Bronchial epithelial cell (primary cell): ENCODE results near the gene EPX. TPM values are rescaled to one million over a fixed set of nuclear protein-coding genes. Genes with fewer than 3 reads are reported as not detected.

Experiments
- DNase-seq: peaks from one replicate; pipeline ENCODE4 v3.0.0-alpha.2; 2010; ENCODE audit warnings: low read depth
- FAIRE-seq: peaks from 2 replicates; lab custom pipeline; 2011; peaks lifted over from hg19 to GRCh38; lab: Jason Lieb, UNC
- H3K27me3 ChIP-seq: 2 replicates; pipeline ENCODE4 v1.5.1; 2011; ENCODE audit warnings: low read length; ENCODE audit not compliant: control insufficient read depth, insufficient read depth
- H3K36me3 ChIP-seq: 2 replicates; pipeline ENCODE4 v1.5.1; 2011; ENCODE audit warnings: low read length; ENCODE audit not compliant: control insufficient read depth, insufficient read depth
- H3K4me3 ChIP-seq: 2 replicates; pipeline ENCODE4 v1.5.1; 2011; ENCODE audit warnings: mild to moderate bottlenecking, low read depth, low read length, control low read depth
- total RNA-seq: library from RNA; depleted of rRNA; stranded (reverse); fragments of >200 nt; gene quantifications from 2 replicates; pipeline ENCODE4 v1.2.1, GENCODE V29; 2014
- TF ChIP-seq, protein P1 (sequence below): IDR thresholded peaks from 2 replicates; pipeline ENCODE4 v1.5.1; 2011; ENCODE audit warnings: mild to moderate bottlenecking, moderate library complexity, low read length, control low read depth, inconsistent platforms; ENCODE audit not compliant: insufficient read depth, severe bottlenecking

Gene EPX
- total RNA-seq, 1 donor from 2014 or later: not detected

DNA sequence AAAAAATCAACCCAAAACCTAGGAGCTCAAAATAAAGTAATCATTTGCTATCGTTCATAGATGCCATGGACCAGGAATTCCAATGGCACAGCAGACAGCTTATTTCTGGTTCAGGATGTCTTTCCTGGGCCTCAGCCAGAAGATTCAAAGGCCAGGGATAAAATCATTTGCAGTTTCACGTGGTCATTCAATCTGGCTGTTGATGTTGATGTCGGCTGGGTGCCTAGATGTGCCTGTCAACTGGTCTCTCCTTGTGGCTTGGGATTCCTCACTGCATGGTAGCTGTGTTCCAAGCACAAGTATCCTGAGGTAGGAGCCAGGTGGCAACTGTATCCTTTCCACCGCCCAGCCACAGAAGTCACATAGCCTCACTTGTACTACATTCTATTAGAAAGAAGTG, 10.7 kb upstream of the EPX start:
- FAIRE-seq (no peak), DNase-seq (no peak)
- H3K27me3 ChIP-seq: peaks cover 4% of the 10 kb centered on the region

GRCh38 chr17:58183514-58183913, 9.0 kb upstream of the EPX start:
- TF ChIP-seq, protein P1, sequence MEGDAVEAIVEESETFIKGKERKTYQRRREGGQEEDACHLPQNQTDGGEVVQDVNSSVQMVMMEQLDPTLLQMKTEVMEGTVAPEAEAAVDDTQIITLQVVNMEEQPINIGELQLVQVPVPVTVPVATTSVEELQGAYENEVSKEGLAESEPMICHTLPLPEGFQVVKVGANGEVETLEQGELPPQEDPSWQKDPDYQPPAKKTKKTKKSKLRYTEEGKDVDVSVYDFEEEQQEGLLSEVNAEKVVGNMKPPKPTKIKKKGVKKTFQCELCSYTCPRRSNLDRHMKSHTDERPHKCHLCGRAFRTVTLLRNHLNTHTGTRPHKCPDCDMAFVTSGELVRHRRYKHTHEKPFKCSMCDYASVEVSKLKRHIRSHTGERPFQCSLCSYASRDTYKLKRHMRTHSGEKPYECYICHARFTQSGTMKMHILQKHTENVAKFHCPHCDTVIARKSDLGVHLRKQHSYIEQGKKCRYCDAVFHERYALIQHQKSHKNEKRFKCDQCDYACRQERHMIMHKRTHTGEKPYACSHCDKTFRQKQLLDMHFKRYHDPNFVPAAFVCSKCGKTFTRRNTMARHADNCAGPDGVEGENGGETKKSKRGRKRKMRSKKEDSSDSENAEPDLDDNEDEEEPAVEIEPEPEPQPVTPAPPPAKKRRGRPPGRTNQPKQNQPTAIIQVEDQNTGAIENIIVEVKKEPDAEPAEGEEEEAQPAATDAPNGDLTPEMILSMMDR: no peak
- Histone ChIP-seq H3K4me3 (no peak overlapping the region), H3K36me3 (no peaks in the 10 kb centered on the region), H3K27me3 (peaks cover 4% of the 10 kb centered on the region)
- FAIRE-seq: no peak
- DNase-seq: no peak

More for the DNA sequence above, 10.7 kb upstream of the EPX start:
- no peak overlapping the region for H3K4me3 ChIP-seq
- TF ChIP-seq, protein P1: no peak
- no peaks in the 10 kb centered on the region for H3K36me3 ChIP-seq

- FAIRE-seq (peak; percentile 52), DNase-seq (peak; percentile 88)
- Histone ChIP-seq H3K27me3 (peaks cover 4% of the 10 kb centered on the region), H3K4me3 (no peak overlapping the region), H3K36me3 (no peaks in the 10 kb centered on the region)
- TF ChIP-seq, protein P1: no peak
These were observed 8.1 kb upstream of the EPX start for GRCh38 chr17:58184308-58184985.

- TF ChIP-seq, protein P1: no peak
- no peak overlapping the region for H3K4me3 ChIP-seq
- DNase-seq (no peak), FAIRE-seq (no peak)
- no peaks in the 10 kb centered on the region for H3K36me3 ChIP-seq
- H3K27me3 ChIP-seq: peaks cover 4% of the 10 kb centered on the region
These were observed 7.4 kb upstream of the EPX start for GRCh38 chr17:58184986-58185761.

- H3K27me3 ChIP-seq: no peaks in the 10 kb centered on the region
- no peak overlapping the region for H3K4me3 ChIP-seq
- TF ChIP-seq, protein P1: no peak
- no peaks in the 10 kb centered on the region for H3K36me3 ChIP-seq
- DNase-seq (no peak), FAIRE-seq (no peak)
These were observed 5.9 kb upstream of the EPX start for GRCh38 chr17:58186591-58186990.
